Upper lobe of right lung (tissue), 1 donor: ENCODE data around the gene MKRN2OS. TPM values are rescaled to one million over a fixed set of nuclear protein-coding genes. Genes with fewer than 3 reads are reported as not detected.

Source experiments
- ATAC-seq: fragments of 200-7000 bp; cut with Tn5 transposase; one replicate; pipeline ENCODE4 v1.9.1; 2020; ENCODE audit warnings: mild to moderate bottlenecking, moderate library complexity
- DNase-seq: peaks from one replicate; pipeline ENCODE4 v3.0.0-alpha.2; 2020
- H3K27ac ChIP-seq: fragments of 200-600 bp; one replicate; pipeline ENCODE4 v1.8.0; 2022
- H3K27me3 ChIP-seq: fragments of 200-600 bp; one replicate; pipeline ENCODE4 v1.8.0; 2022; ENCODE audit warnings: mild to moderate bottlenecking
- H3K36me3 ChIP-seq: fragments of 200-600 bp; one replicate; pipeline ENCODE4 v1.8.0; 2022
- H3K4me1 ChIP-seq: fragments of 200-600 bp; one replicate; pipeline ENCODE4 v1.8.0; 2022
- H3K4me3 ChIP-seq: fragments of 200-600 bp; one replicate; pipeline ENCODE4 v1.8.0; 2022; ENCODE audit warnings: mild to moderate bottlenecking
- H3K9me3 ChIP-seq: fragments of 200-600 bp; one replicate; pipeline ENCODE4 v1.8.0; 2022
- CTCF ChIP-seq: fragments of 200-600 bp; IDR thresholded peaks from one replicate; pipeline ENCODE4 v1.8.0; 2022; ENCODE audit warnings: antibody characterized with exemption
- intact Hi-C: fragments of 100-400 bp; cut with DNase I; formaldehyde crosslinking; loops from one replicate; pipeline ENCODE4 v1.11.0; 2022
- long read RNA-seq: library from polyadenylated mRNA; unstranded; transcript quantifications from one replicate; pipeline ENCODE4 v2.0.0, GENCODE V29; 2021
- total RNA-seq: library from RNA; stranded (reverse); fragmentation: NEBNext Ultra II Directional; extraction: Animal tissue kit (Norgen Biotek cat#: 25700); gene quantifications from one replicate; pipeline ENCODE4 v1.2.1, GENCODE V29; 2021
- donor health status: DM: no; HTN: yes; CAD: no; lungs with severe emphysema.

The MKRN2OS gene
- total RNA-seq: not detected
- long read RNA-seq, partial matches to known transcripts: 0 of 5 reads
- long read RNA-seq, other reads (novel, unspliced or antisense): 5 of 5 reads

- Histone ChIP-seq H3K27me3 (no peaks in the 10 kb centered on the region), H3K9me3 (no peaks in the 10 kb centered on the region), H3K4me1 (no peaks in the 10 kb centered on the region), H3K27ac (no peak within 1 kb of the TSS), H3K36me3 (no peaks in the 10 kb centered on the region), H3K4me3 (peak within 1 kb of the TSS; percentile 11)
- DNase-seq (no peak), ATAC-seq (peak; percentile 80)
- intact Hi-C loops: no loop called here
- no peak for TF ChIP-seq CTCF
Observed at GRCh38 chr3:12545473-12545791, at the start of gene MKRN2OS. TSS of gene MKRN2OS (minus strand) at chr3:12545499. CDS start at chr3:12545464, 35 bp downstream.

GRCh38 chr3:12593473-12593872 lies 48.2 kb upstream of the MKRN2OS start:
- intact Hi-C loops: no loop called here
- no peaks in the 10 kb centered on the region for H3K27me3 ChIP-seq

GRCh38 chr3:12591997-12592715 lies 46.9 kb upstream of the MKRN2OS start:
- Histone ChIP-seq H3K36me3 (peaks cover 97% of the 10 kb centered on the region), H3K27ac (no peak overlapping the region), H3K27me3 (no peaks in the 10 kb centered on the region), H3K4me1 (no peaks in the 10 kb centered on the region), H3K9me3 (no peaks in the 10 kb centered on the region), H3K4me3 (no peak overlapping the region)
- no peak for TF ChIP-seq CTCF
- intact Hi-C loops: no loop called here
- no peak for DNase-seq
- ATAC-seq: no peak

More at GRCh38 chr3:12593473-12593872, 48.2 kb upstream of the MKRN2OS start:
- ATAC-seq: no peak
- no peak for DNase-seq
- TF ChIP-seq CTCF: no peak
- Histone ChIP-seq H3K4me1 (no peaks in the 10 kb centered on the region), H3K4me3 (no peak overlapping the region), H3K36me3 (peaks cover 97% of the 10 kb centered on the region), H3K9me3 (no peaks in the 10 kb centered on the region), H3K27ac (no peak overlapping the region)

GRCh38 chr3:12591456-12591855 lies 46.2 kb upstream of the MKRN2OS start:
- intact Hi-C loops: no loop called here
- no peaks in the 10 kb centered on the region for H3K9me3 ChIP-seq
- DNase-seq: no peak
- no peaks in the 10 kb centered on the region for H3K27me3 ChIP-seq
- no peak overlapping the region for H3K4me3 ChIP-seq
- no peak for TF ChIP-seq CTCF
- no peak overlapping the region for H3K27ac ChIP-seq
- ATAC-seq: no peak
- no peaks in the 10 kb centered on the region for H3K4me1 ChIP-seq
- peaks cover 94% of the 10 kb centered on the region for H3K36me3 ChIP-seq

GRCh38 chr3:12590096-12590495 lies 44.8 kb upstream of the MKRN2OS start:
- Histone ChIP-seq H3K4me1 (no peaks in the 10 kb centered on the region), H3K27ac (peak overlapping the region; percentile 17), H3K36me3 (peaks cover 94% of the 10 kb centered on the region), H3K4me3 (no peak overlapping the region), H3K9me3 (no peaks in the 10 kb centered on the region), H3K27me3 (no peaks in the 10 kb centered on the region)
- no peak for TF ChIP-seq CTCF
- no peak for DNase-seq
- intact Hi-C loops: no loop called here
- peak; percentile 81 for ATAC-seq
